HCT116 (cell line): ENCODE results near the gene WDR38. TPM values are rescaled to one million over a fixed set of nuclear protein-coding genes. Genes with fewer than 3 reads are reported as not detected.

ENCODE experiments used
- ATAC-seq: fragments of 200-7000 bp; cut with Tn5 transposase; 2 replicates; pipeline ENCODE4 v1.9.1; 2020; ENCODE audit warnings: mild to moderate bottlenecking, moderate library complexity
- BruUV-seq: library from RNA; stranded (reverse); fragments of 400-500 nt; replicated peaks from 2 replicates; lab custom pipeline; 2021; lab: Mats Ljungman, UMichigan
- CTCF ChIA-PET: fragments of 300-600 bp; sonication (Branson Sonifier 250); formaldehyde crosslinking; loops from one replicate; lab custom pipeline; 2021; ENCODE audit warnings: antibody characterized with exemption; lab: Charles Lee
- POLR2A ChIA-PET: fragments of 300-600, 350-600 bp; sonication (Branson Sonifier 250); formaldehyde crosslinking; loops from one replicate; lab custom pipeline; 2021; ENCODE audit warnings: antibody characterized with exemption; lab: Charles Lee
- RAD21 ChIA-PET, 2 experiments: fragments of 300-600 bp; sonication (Branson Sonifier 250); formaldehyde crosslinking; loops; one replicate each; lab custom pipeline; 2023; ENCODE audit warnings: low total read pairs in 2 of 2; ENCODE audit not compliant: uncharacterized antibody in 2 of 2, unreplicated experiment in 2 of 2, low non-redundant PET in 1 of 2; lab: Charles Lee
- DNase-seq: peaks from one replicate; pipeline ENCODE4 v3.0.0-alpha.2; 2010; ENCODE audit warnings: low read depth, low spot score
- H2AFZ ChIP-seq: fragments of 200-600 bp; shearing (Covaris generic), sonication (generic); 2 replicates; pipeline ENCODE4 v1.6.1; 2017; ENCODE audit warnings: low read depth, mixed run types, mixed read lengths, antibody characterized with exemption, low read length; ENCODE audit not compliant: poor library complexity, severe bottlenecking
- H3K27ac ChIP-seq: 2 replicates; pipeline ENCODE4 v1.5.1; 2012; ENCODE audit warnings: low read depth, low read length
- H3K27me3 ChIP-seq: fragments of 200-600 bp; sonication (generic); 2 replicates; pipeline ENCODE4 v1.6.1; 2016; ENCODE audit warnings: mixed run types, low read length, mixed read lengths; ENCODE audit not compliant: insufficient read depth
- H3K36me3 ChIP-seq, 2 experiments: fragments of 200-500 bp in 1 of 2; fragments of 200-600 bp in 1 of 2; sonication (Bioruptor generic) in 1 of 2; sonication (generic) in 1 of 2; 2 replicates each; pipeline versions ENCODE4 v1.5.1 to v1.6.1; 2014 to 2016; ENCODE audit warnings: low read length in 2 of 2, inconsistent platforms in 1 of 2, mixed read lengths in 1 of 2, mixed run types in 1 of 2; ENCODE audit not compliant: insufficient read depth in 2 of 2, control insufficient read depth in 1 of 2
- H3K4me1 ChIP-seq, 2 experiments: fragments of 200-600 bp in 1 of 2; sonication (generic) in 1 of 2; 2 replicates each; pipeline versions ENCODE4 v1.5.1 to v1.6.1; 2012 to 2017; ENCODE audit warnings: low read length in 2 of 2, inconsistent platforms in 1 of 2, mild to moderate bottlenecking in 1 of 2, mixed read lengths in 1 of 2, mixed run types in 1 of 2, moderate library complexity in 1 of 2; ENCODE audit not compliant: insufficient read depth in 2 of 2, control insufficient read depth in 1 of 2
- H3K4me2 ChIP-seq: fragments of 200-600 bp; sonication (generic); 2 replicates; pipeline ENCODE4 v1.6.1; 2017; ENCODE audit warnings: mixed run types, low read length, mixed read lengths
- H3K4me3 ChIP-seq, 2 experiments: fragments of 200-600 bp in 1 of 2; sonication (generic) in 1 of 2; replicated peaks in 1 of 2; 2 replicates each; pipeline ENCODE4 v1.5.1; 2011 to 2016; ENCODE audit warnings: low read length in 2 of 2, control low read depth in 1 of 2, low read depth in 1 of 2, mild to moderate bottlenecking in 1 of 2, mixed read lengths in 1 of 2, mixed run types in 1 of 2
- H3K79me2 ChIP-seq: fragments of 200-600 bp; sonication (generic); 2 replicates; pipeline ENCODE4 v1.6.1; 2017; ENCODE audit warnings: mild to moderate bottlenecking, mixed run types, low read length, moderate library complexity, mixed read lengths; ENCODE audit not compliant: insufficient read depth
- H3K9ac ChIP-seq: fragments of 200-600 bp; sonication (generic); 2 replicates; pipeline ENCODE4 v1.6.1; 2016; ENCODE audit warnings: low read length, mixed read lengths
- H3K9me2 ChIP-seq: fragments of 200-600 bp; sonication (generic), shearing (Covaris generic); 2 replicates; pipeline ENCODE4 v1.6.1; 2017; ENCODE audit warnings: mixed run types, mild to moderate bottlenecking, moderate library complexity; ENCODE audit not compliant: insufficient read depth
- H3K9me3 ChIP-seq, 2 experiments: fragments of 200-500 bp in 1 of 2; fragments of 200-600 bp in 1 of 2; sonication (Bioruptor generic) in 1 of 2; sonication (generic) in 1 of 2; 2 replicates each; pipeline ENCODE4 v1.6.1; 2014 to 2017; ENCODE audit warnings: low read length in 2 of 2, mixed read lengths in 2 of 2, inconsistent platforms in 1 of 2, low read depth in 1 of 2, mild to moderate bottlenecking in 1 of 2, mixed run types in 1 of 2, moderate library complexity in 1 of 2; ENCODE audit not compliant: control insufficient read depth in 1 of 2, insufficient read depth in 1 of 2
- H4K20me1 ChIP-seq: fragments of 200-600 bp; sonication (generic), shearing (Covaris generic); 2 replicates; pipeline ENCODE4 v1.6.1; 2017; ENCODE audit warnings: mixed run types, mild to moderate bottlenecking, moderate library complexity; ENCODE audit not compliant: insufficient read depth
- ATF3 ChIP-seq: IDR thresholded peaks from 2 replicates; pipeline ENCODE4 v1.6.1; 2012
- CBX3 ChIP-seq: IDR thresholded peaks from 2 replicates; pipeline ENCODE4 v1.6.1; 2012; ENCODE audit warnings: low read depth
- CTCF ChIP-seq, 3 experiments: fragments of 200-600 bp in 1 of 3; sonication (generic) in 1 of 3; IDR thresholded peaks in 2 of 3; conservative IDR thresholded peaks in 1 of 3; 2 replicates each; pipeline ENCODE4 v1.5.1; 2012 to 2017; ENCODE audit warnings: low read depth in 2 of 3, low read length in 2 of 3, antibody characterized with exemption in 1 of 3, borderline replicate concordance in 1 of 3, control low read depth in 1 of 3, mild to moderate bottlenecking in 1 of 3, mixed read lengths in 1 of 3, mixed run types in 1 of 3, moderate library complexity in 1 of 3; ENCODE audit not compliant: insufficient read depth in 1 of 3
- EZH2phosphoT487 ChIP-seq: fragments of 200-600 bp; IDR thresholded peaks from 2 replicates; pipeline ENCODE4 v1.6.1; 2018; ENCODE audit warnings: antibody characterized with exemption, borderline replicate concordance
- MAX ChIP-seq: IDR thresholded peaks from 2 replicates; pipeline ENCODE4 v1.6.1; 2012
- POLR2A ChIP-seq: IDR thresholded peaks from 2 replicates; pipeline ENCODE4 v1.7.0; 2011; ENCODE audit warnings: borderline replicate concordance; ENCODE audit not compliant: insufficient read depth, insufficient read length; ENCODE audit errors: extremely low read depth
- POLR2AphosphoS5 ChIP-seq: IDR thresholded peaks from 2 replicates; pipeline ENCODE4 v1.6.1; 2011; ENCODE audit warnings: mild to moderate bottlenecking, low read depth, low read length, moderate library complexity
- RAD21 ChIP-seq: IDR thresholded peaks from 2 replicates; pipeline ENCODE4 v1.6.1; 2012; ENCODE audit warnings: low read depth, mild to moderate bottlenecking
- SP1 ChIP-seq: IDR thresholded peaks from 2 replicates; pipeline ENCODE4 v1.6.1; 2012; ENCODE audit warnings: low read depth
- YY1 ChIP-seq: IDR thresholded peaks from 2 replicates; pipeline ENCODE4 v1.6.1; 2011; ENCODE audit warnings: low read length, low read depth, moderate library complexity, mild to moderate bottlenecking; ENCODE audit not compliant: insufficient replicate concordance; ENCODE audit errors: extremely low read depth
- intact Hi-C: fragments of 100-400 bp; cut with micrococcal nuclease; formaldehyde crosslinking; loops from 2 replicates; pipeline ENCODE4 v1.10.0; 2022
- total RNA-seq: library from RNA; stranded (reverse); gene quantifications from one replicate; pipeline ENCODE4 v1.2.1, GENCODE V29; 2021; ENCODE audit not compliant: unreplicated experiment

The WDR38 gene
- total RNA-seq, 1 experiment from 2014 or later: not detected

GRCh38 chr9:124815601-124816000 is 37.7 kb upstream of the WDR38 start:
- no peak overlapping the region for H3K27ac ChIP-seq
- intact Hi-C loops: loop anchor here (5.0 kb wide), 1 partner anchor 38 kb away; the partner anchor contains the start of gene OLFML2A
- H2AFZ ChIP-seq: no peak overlapping the region
- H3K4me2 ChIP-seq: no peak overlapping the region
- no TSS peak for BruUV-seq
- RAD21 ChIA-PET: no interaction called here
- no peaks in the 10 kb centered on the region for H3K79me2 ChIP-seq
- H3K4me3 ChIP-seq: no peak overlapping the region
- CTCF ChIA-PET: no interaction called here
- H3K9me3 ChIP-seq: no peaks in the 10 kb centered on the region
- H3K36me3 ChIP-seq: no peaks in the 10 kb centered on the region
- DNase-seq (no peak), ATAC-seq (no peak)
- H4K20me1 ChIP-seq: no peaks in the 10 kb centered on the region
- no peak overlapping the region for H3K9ac ChIP-seq
- POLR2A ChIA-PET: no interaction called here
- TF ChIP-seq POLR2A (no peak), RAD21 (no peak), POLR2AphosphoS5 (no peak)
- H3K27me3 ChIP-seq: no peaks in the 10 kb centered on the region
- no peaks in the 10 kb centered on the region for H3K9me2 ChIP-seq
- peaks cover 57 to 77% of the 10 kb centered on the region in 2 experiments for H3K4me1 ChIP-seq

GRCh38 chr9:124818431-124819281 is 34.6 kb upstream of the WDR38 start:
- Histone ChIP-seq H3K9ac (peak overlapping the region; percentile 58), H3K4me3 (peak overlapping the region in 1 of 2 experiments; percentile 15; a peak in 1 of 4 replicates), H3K4me1 (peaks cover 29 to 61% of the 10 kb centered on the region in 2 experiments), H3K27me3 (no peaks in the 10 kb centered on the region), H3K9me2 (no peaks in the 10 kb centered on the region), H3K4me2 (peak overlapping the region; percentile 65), H2AFZ (peak overlapping the region; percentile 37), H4K20me1 (no peaks in the 10 kb centered on the region), H3K79me2 (no peaks in the 10 kb centered on the region), H3K36me3 (no peaks in the 10 kb centered on the region), H3K27ac (peak overlapping the region; percentile 69), H3K9me3 (no peaks in the 10 kb centered on the region)
- intact Hi-C loops: loop anchor here (5.0 kb wide), 1 partner anchor 41 kb away; the partner anchor contains the start of gene OLFML2A
- RAD21 ChIA-PET: interaction anchor here in 1 of 2 experiments (0.7 to 1.3 kb wide), 2 partner anchors 34 to 44 kb away, joined by 3 to 6 read pairs; partner anchors contain the start of gene WDR38
- DNase-seq (peak; percentile 82), ATAC-seq (peak; percentile 87)
- POLR2A ChIA-PET: interaction anchor here (0.6 to 2.1 kb wide), 6 partner anchors 8 to 41 kb away, joined by 3 to 8 read pairs (median 4); partner anchors contain the start of gene OLFML2A
- BruUV-seq: no TSS peak
- TF ChIP-seq POLR2A (no peak), ATF3 (no peak), EZH2phosphoT487 (no peak), CTCF (IDR thresholded peaks at IDR 0.05 in 2 of 3, conservative IDR thresholded peaks at IDR 0.05 in 1 of 3; ENCODE audit: borderline replicate concordance in 1 of 3, insufficient read depth in 1 of 3, low read depth in 2 of 3, low read length in 2 of 3) (peak in 1 of 3 experiments; percentile 24; a peak in 2 of 6 replicates), CBX3 (no peak), POLR2AphosphoS5 (peak; percentile 63), YY1 (peak; percentile 4), MAX (no peak), SP1 (no peak)
- CTCF ChIA-PET: interaction anchor here (1.0 to 2.6 kb wide), 5 partner anchors 23 to 202 kb away, joined by 3 to 13 read pairs (median 8); partner anchors contain the start of genes NR6A1 and WDR38
